SK-N-SH treated with all-trans-retinoic acid at 6 μM for 48 hours (cell line): ENCODE data around the gene MRPL28.
"Not testable (repeated sequence)": the region's sequence is repeated elsewhere in the genome, so short reads cannot be mapped to it uniquely, and the experiment has no call there.

ENCODE experiments used
- ATAC-seq: fragments of 200-7000 bp; cut with Tn5 transposase; 3 replicates; pipeline ENCODE4 v1.9.1; 2020; ENCODE audit warnings: mild to moderate bottlenecking, moderate library complexity
- BACH2 ChIP-seq: fragments of 250-450 bp; sonication (Bioruptor Pico); IDR thresholded peaks from 2 replicates; pipeline ENCODE4 v1.9.0; 2021; ENCODE audit warnings: mild to moderate bottlenecking, borderline replicate concordance
- CREB5 ChIP-seq: fragments of 250-450 bp; sonication (Bioruptor Pico); IDR thresholded peaks from 2 replicates; pipeline ENCODE4 v1.5.1; 2020; ENCODE audit warnings: low read depth, mild to moderate bottlenecking, moderate library complexity
- CSDC2 ChIP-seq: fragments of 250-450 bp; sonication (Bioruptor Pico); IDR thresholded peaks from 2 replicates; pipeline ENCODE4 v1.5.0; 2020; ENCODE audit warnings: mild to moderate bottlenecking, moderate library complexity
- CSRNP3 ChIP-seq: fragments of 250-450 bp; sonication (Bioruptor Pico); IDR thresholded peaks from 2 replicates; pipeline ENCODE4 v1.5.1; 2021; ENCODE audit warnings: mild to moderate bottlenecking, moderate library complexity
- ESRRG ChIP-seq: fragments of 250-450 bp; sonication (Bioruptor Pico); IDR thresholded peaks from 2 replicates; pipeline ENCODE4 v1.6.1; 2021; ENCODE audit warnings: mild to moderate bottlenecking
- GLIS3 ChIP-seq: fragments of 250-450 bp; sonication (Bioruptor Pico); IDR thresholded peaks from 2 replicates; pipeline ENCODE4 v1.5.0; 2020; ENCODE audit warnings: mild to moderate bottlenecking, moderate library complexity
- ISL1 ChIP-seq: fragments of 250-450 bp; sonication (Bioruptor Pico); IDR thresholded peaks from 2 replicates; pipeline ENCODE4 v2.1.2; 2022; ENCODE audit warnings: mild to moderate bottlenecking, moderate library complexity
- OSR1 ChIP-seq: fragments of 250-450 bp; sonication (Bioruptor Pico); IDR thresholded peaks from 2 replicates; pipeline ENCODE4 v1.8.0; 2022; ENCODE audit warnings: moderate library complexity, mild to moderate bottlenecking, inconsistent platforms
- PATZ1 ChIP-seq: fragments of 250-450 bp; sonication (Bioruptor Pico); IDR thresholded peaks from 2 replicates; pipeline ENCODE4 v1.8.0; 2020; ENCODE audit warnings: mild to moderate bottlenecking, moderate library complexity, borderline replicate concordance
- PPARA ChIP-seq: fragments of 250-450 bp; sonication (Bioruptor Pico); IDR thresholded peaks from 2 replicates; pipeline ENCODE4 v1.5.0; 2020; ENCODE audit warnings: mild to moderate bottlenecking, borderline replicate concordance
- RARB ChIP-seq: fragments of 250-450 bp; sonication (Bioruptor Pico); IDR thresholded peaks from 2 replicates; pipeline ENCODE4 v1.8.0; 2021; ENCODE audit warnings: mild to moderate bottlenecking, moderate library complexity
- SNAI2 ChIP-seq: fragments of 250-450 bp; sonication (Bioruptor Pico); IDR thresholded peaks from 2 replicates; pipeline ENCODE4 v1.5.0; 2020; ENCODE audit warnings: mild to moderate bottlenecking, moderate library complexity
- TCF4 ChIP-seq: fragments of 250-450 bp; sonication (Bioruptor Pico); IDR thresholded peaks from 2 replicates; pipeline ENCODE4 v1.8.0; 2021; ENCODE audit warnings: mild to moderate bottlenecking, moderate library complexity, borderline replicate concordance
- TOX ChIP-seq: fragments of 250-450 bp; sonication (Bioruptor Pico); IDR thresholded peaks from 2 replicates; pipeline ENCODE4 v1.8.0; 2021; ENCODE audit warnings: mild to moderate bottlenecking, moderate library complexity, borderline replicate concordance
- TSHZ2 ChIP-seq: fragments of 250-450 bp; sonication (Bioruptor Pico); IDR thresholded peaks from 2 replicates; pipeline ENCODE4 v1.5.0; 2020; ENCODE audit warnings: mild to moderate bottlenecking, moderate library complexity
- ZFP30 ChIP-seq: fragments of 450-650 bp; formaldehyde crosslinking; IDR thresholded peaks from 2 replicates; pipeline ENCODE4 v1.5.0; 2022; ENCODE audit warnings: mild to moderate bottlenecking, moderate library complexity
- ZNF565 ChIP-seq: fragments of 450-650 bp; formaldehyde crosslinking; conservative IDR thresholded peaks from 2 replicates; pipeline ENCODE4 v1.5.0; 2020; ENCODE audit warnings: low read depth, mild to moderate bottlenecking, moderate library complexity
- ZNF70 ChIP-seq: fragments of 450-650 bp; formaldehyde crosslinking; IDR thresholded peaks from 2 replicates; pipeline ENCODE4 v1.5.0; 2020; ENCODE audit warnings: mild to moderate bottlenecking, moderate library complexity
- ZNF8 ChIP-seq: fragments of 450-650 bp; formaldehyde crosslinking; IDR thresholded peaks from 2 replicates; pipeline ENCODE4 v1.5.0; 2020; ENCODE audit warnings: mild to moderate bottlenecking, moderate library complexity

MRPL28 gene

GRCh38 chr16:333406-334094, 36.8 kb downstream of the MRPL28 start:
- ATAC-seq: no peak
- TF ChIP-seq PATZ1 (CRISPR knock-in tag): no peak
- TF ChIP-seq ZNF70: no peak
- TF ChIP-seq GLIS3 (CRISPR knock-in tag): no peak
- TF ChIP-seq CSRNP3 (CRISPR knock-in tag): no peak
- no peak for TF ChIP-seq OSR1 (CRISPR knock-in tag)
- TF ChIP-seq ISL1 (CRISPR knock-in tag): no peak
- TF ChIP-seq ZNF565: no peak
- TF ChIP-seq ESRRG: no peak
- TF ChIP-seq RARB (CRISPR knock-in tag): no peak
- TF ChIP-seq CSDC2 (CRISPR knock-in tag): no peak
- no peak for TF ChIP-seq BACH2
- no peak for TF ChIP-seq TCF4 (CRISPR knock-in tag)
- no peak for TF ChIP-seq CREB5 (CRISPR knock-in tag)
- no peak for TF ChIP-seq ZFP30 (CRISPR knock-in tag)
- no peak for TF ChIP-seq SNAI2 (CRISPR knock-in tag)

- ATAC-seq: not testable (repeated sequence)
Measured at GRCh38 chr16:331181-331814, 39.0 kb downstream of the MRPL28 start.

- TF ChIP-seq PPARA (no peak), CREB5 (CRISPR knock-in tag) (no peak), PATZ1 (CRISPR knock-in tag) (no peak), OSR1 (CRISPR knock-in tag) (no peak), SNAI2 (CRISPR knock-in tag) (no peak)
- no peak for ATAC-seq
Measured at GRCh38 chr16:330741-331140, 39.6 kb downstream of the MRPL28 start.

- no peak for TF ChIP-seq TSHZ2 (CRISPR knock-in tag)
- no peak for TF ChIP-seq ZFP30 (CRISPR knock-in tag)
- no peak for TF ChIP-seq CREB5 (CRISPR knock-in tag)
- no peak for TF ChIP-seq ZNF8
- no peak for TF ChIP-seq ESRRG
- TF ChIP-seq BACH2: no peak
- no peak for TF ChIP-seq GLIS3 (CRISPR knock-in tag)
- no peak for TF ChIP-seq CSDC2 (CRISPR knock-in tag)
- TF ChIP-seq CSRNP3 (CRISPR knock-in tag): no peak
- TF ChIP-seq TOX (CRISPR knock-in tag): no peak
- no peak for TF ChIP-seq ISL1 (CRISPR knock-in tag)
- TF ChIP-seq, all 23 proteins: peak for 0
- no peak for ATAC-seq
Measured at GRCh38 chr16:325375-326145, 44.8 kb downstream of the MRPL28 start.
